Endodermal cell (in vitro differentiated cells): ENCODE measurements around the gene ENPP7. TPM values are rescaled to one million over a fixed set of nuclear protein-coding genes. Genes with fewer than 3 reads are reported as not detected.

Source experiments
- DNase-seq: peaks from one replicate; pipeline ENCODE4 v3.0.0-alpha.2; 2017
- H3K27ac ChIP-seq: 2 replicates; pipeline ENCODE4 v1.5.1; 2013; ENCODE audit warnings: mild to moderate bottlenecking, low read depth, low read length, moderate library complexity
- H3K27me3 ChIP-seq: 2 replicates; pipeline ENCODE4 v1.6.1; 2013; ENCODE audit warnings: mild to moderate bottlenecking, low read length, moderate library complexity; ENCODE audit not compliant: insufficient read depth, control insufficient read depth, poor library complexity, severe bottlenecking
- H3K36me3 ChIP-seq: 2 replicates; pipeline ENCODE4 v1.7.0; 2013; ENCODE audit warnings: mild to moderate bottlenecking, low read length, moderate library complexity; ENCODE audit not compliant: control insufficient read depth, insufficient read depth
- H3K4me1 ChIP-seq: one replicate; pipeline ENCODE4 v1.7.0; 2013; ENCODE audit warnings: low read length; ENCODE audit not compliant: control insufficient read depth, insufficient read depth
- H3K4me3 ChIP-seq: 2 replicates; pipeline ENCODE4 v1.5.1; 2013; ENCODE audit warnings: mild to moderate bottlenecking, low read length, moderate library complexity
- H3K9ac ChIP-seq: 2 replicates; pipeline ENCODE4 v1.6.1; 2013; ENCODE audit warnings: mild to moderate bottlenecking, low read length, moderate library complexity; ENCODE audit not compliant: poor library complexity, severe bottlenecking; ENCODE audit errors: extremely low read depth
- H3K9me3 ChIP-seq: 2 replicates; pipeline ENCODE4 v1.6.1; 2013; ENCODE audit warnings: mild to moderate bottlenecking, low read length, moderate library complexity; ENCODE audit not compliant: control insufficient read depth
- H3K27ac Mint-ChIP-seq: 2 replicates; pipeline ENCODE4 v1.8.0; 2020; ENCODE audit warnings: mixed read lengths
- H3K27me3 Mint-ChIP-seq: 2 replicates; pipeline ENCODE4 v1.8.0; 2021; ENCODE audit warnings: mild to moderate bottlenecking, mixed read lengths; ENCODE audit not compliant: insufficient read depth
- H3K36me3 Mint-ChIP-seq: 2 replicates; pipeline ENCODE4 v1.8.0; 2020; ENCODE audit warnings: low read depth, mixed read lengths
- H3K4me1 Mint-ChIP-seq: 2 replicates; pipeline ENCODE4 v1.8.0; 2020; ENCODE audit warnings: mixed read lengths
- H3K4me3 Mint-ChIP-seq: 2 replicates; pipeline ENCODE4 v1.8.0; 2020; ENCODE audit warnings: mild to moderate bottlenecking, moderate library complexity, mixed read lengths
- H3K9me3 Mint-ChIP-seq: 2 replicates; pipeline ENCODE4 v1.8.0; 2020; ENCODE audit warnings: mild to moderate bottlenecking, mixed read lengths
- WGBS, 2 experiments: methylation state at CpG; one replicate each; pipeline versions ENCODE4 v1.1.5 to v1.1.7; 2013; ENCODE audit warnings: missing lambda C conversion rate in 2 of 2, mixed read lengths in 1 of 2; ENCODE audit not compliant: insufficient coverage in 1 of 2, insufficient read length in 1 of 2; 5-methylcytosine and 5-hydroxymethylcytosine counted together
- total RNA-seq, 2 donors: library from RNA; stranded (reverse); fragmentation: NEBNext Ultra II Directional in 1 of 2; extraction: Animal tissue kit (Norgen Biotek cat#: 25700) in 1 of 2; gene quantifications; 2 replicates in 1 of 2; 3 replicates in 1 of 2; pipeline ENCODE4 v1.2.1, GENCODE V29; 2021
- TF ChIP-seq, protein P1 (sequence below): fragments of 200-600 bp; sonication (generic); conservative IDR thresholded peaks from 2 replicates; pipeline ENCODE4 v1.5.0; 2021; ENCODE audit warnings: antibody characterized with exemption, mild to moderate bottlenecking

ENPP7 gene
- total RNA-seq, 2 donors from 2014 or later = not detected

- 20 to 21% methylated on average over 28 to 53 of the region's 53 CpGs for WGBS, 2 experiments
- Mint-ChIP-seq H3K4me3 (peak overlapping the region; percentile 43), H3K9me3 (no peaks in the 10 kb centered on the region), H3K27ac (no peak overlapping the region), H3K27me3 (peaks cover 58% of the 10 kb centered on the region), H3K4me1 (peaks cover 16% of the 10 kb centered on the region), H3K36me3 (no peaks in the 10 kb centered on the region)
- Histone ChIP-seq H3K36me3 (no peaks in the 10 kb centered on the region), H3K9me3 (no peaks in the 10 kb centered on the region), H3K4me3 (peak overlapping the region; percentile 53), H3K27ac (no peak overlapping the region), H3K9ac (no peak overlapping the region), H3K27me3 (peaks cover 36% of the 10 kb centered on the region), H3K4me1 (peaks cover 7% of the 10 kb centered on the region)
- DNase-seq = peak; percentile 99
- TF ChIP-seq, protein P1, sequence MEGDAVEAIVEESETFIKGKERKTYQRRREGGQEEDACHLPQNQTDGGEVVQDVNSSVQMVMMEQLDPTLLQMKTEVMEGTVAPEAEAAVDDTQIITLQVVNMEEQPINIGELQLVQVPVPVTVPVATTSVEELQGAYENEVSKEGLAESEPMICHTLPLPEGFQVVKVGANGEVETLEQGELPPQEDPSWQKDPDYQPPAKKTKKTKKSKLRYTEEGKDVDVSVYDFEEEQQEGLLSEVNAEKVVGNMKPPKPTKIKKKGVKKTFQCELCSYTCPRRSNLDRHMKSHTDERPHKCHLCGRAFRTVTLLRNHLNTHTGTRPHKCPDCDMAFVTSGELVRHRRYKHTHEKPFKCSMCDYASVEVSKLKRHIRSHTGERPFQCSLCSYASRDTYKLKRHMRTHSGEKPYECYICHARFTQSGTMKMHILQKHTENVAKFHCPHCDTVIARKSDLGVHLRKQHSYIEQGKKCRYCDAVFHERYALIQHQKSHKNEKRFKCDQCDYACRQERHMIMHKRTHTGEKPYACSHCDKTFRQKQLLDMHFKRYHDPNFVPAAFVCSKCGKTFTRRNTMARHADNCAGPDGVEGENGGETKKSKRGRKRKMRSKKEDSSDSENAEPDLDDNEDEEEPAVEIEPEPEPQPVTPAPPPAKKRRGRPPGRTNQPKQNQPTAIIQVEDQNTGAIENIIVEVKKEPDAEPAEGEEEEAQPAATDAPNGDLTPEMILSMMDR = peak; percentile 99
These were observed 11.2 kb downstream of the ENPP7 start for GRCh38 chr17:79741751-79742588.

GRCh38 chr17:79742589-79742918 lies 11.8 kb downstream of the ENPP7 start:
- Histone ChIP-seq H3K36me3 (no peaks in the 10 kb centered on the region), H3K4me1 (peaks cover 7% of the 10 kb centered on the region), H3K9me3 (no peaks in the 10 kb centered on the region), H3K27me3 (peaks cover 42% of the 10 kb centered on the region), H3K27ac (no peak overlapping the region), H3K9ac (no peak overlapping the region), H3K4me3 (no peak overlapping the region)
- WGBS, 2 experiments = 97 to 100% methylated on average over 1 of the region's 1 CpG
- Mint-ChIP-seq H3K27me3 (peaks cover 63% of the 10 kb centered on the region), H3K9me3 (no peaks in the 10 kb centered on the region), H3K4me3 (no peak overlapping the region), H3K27ac (no peak overlapping the region), H3K4me1 (peaks cover 16% of the 10 kb centered on the region), H3K36me3 (no peaks in the 10 kb centered on the region)
- DNase-seq = no peak
- TF ChIP-seq, protein P1 = no peak

DNA sequence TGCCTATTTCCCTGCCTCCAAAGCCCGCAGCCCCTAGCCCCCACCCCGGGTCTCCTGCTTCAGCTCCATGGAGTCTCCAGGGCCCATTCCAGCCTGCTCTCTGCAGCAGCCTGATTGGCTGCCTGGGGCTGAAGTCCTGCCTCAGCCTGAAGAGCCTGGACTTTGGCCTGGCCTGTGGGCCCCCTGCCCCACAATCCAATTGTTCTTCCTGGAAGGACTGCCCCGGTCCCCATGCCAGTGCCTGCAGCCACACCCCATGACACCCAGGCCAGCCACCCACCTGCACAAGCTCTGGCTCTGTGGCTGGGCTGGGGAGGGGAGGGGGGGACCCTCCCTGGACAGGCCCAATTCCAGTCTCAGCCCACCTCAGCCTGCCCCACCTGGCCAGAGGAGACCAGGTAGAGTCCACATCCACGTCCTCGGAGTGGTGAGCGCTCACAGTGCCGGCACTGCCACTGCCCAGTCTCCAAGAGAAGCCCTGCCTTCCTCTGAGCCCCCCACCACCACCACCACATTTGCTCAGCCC lies 12.3 kb downstream of the ENPP7 start:
- Mint-ChIP-seq H3K27me3 (peaks cover 67% of the 10 kb centered on the region), H3K4me3 (no peak overlapping the region), H3K4me1 (peaks cover 16% of the 10 kb centered on the region), H3K9me3 (no peaks in the 10 kb centered on the region), H3K36me3 (no peaks in the 10 kb centered on the region), H3K27ac (no peak overlapping the region)
- no peak for DNase-seq
- no peaks in the 10 kb centered on the region for H3K9me3 ChIP-seq
- WGBS, 2 experiments = 73 to 86% methylated on average over 2 to 7 of the region's 7 CpGs
- H3K4me3 ChIP-seq = no peak overlapping the region
- H3K27ac ChIP-seq = no peak overlapping the region
- peaks cover 47% of the 10 kb centered on the region for H3K27me3 ChIP-seq
- H3K4me1 ChIP-seq = peaks cover 7% of the 10 kb centered on the region
- no peaks in the 10 kb centered on the region for H3K36me3 ChIP-seq
- TF ChIP-seq, protein P1 = no peak
- H3K9ac ChIP-seq = no peak overlapping the region
